Spleen (tissue), 7 donors: ENCODE data around the gene PLEKHM3.

Experiments used
- CTCF ChIP-seq, 11 experiments: fragments of 200-600 bp in 7 of 11; fragments of 450-650 bp in 4 of 11; sonication (generic) in 4 of 11; IDR thresholded peaks in 8 of 11; conservative IDR thresholded peaks in 3 of 11; 1 replicate in 7 of 11; 2 replicates in 4 of 11; pipeline versions ENCODE4 v1.4.0 to v1.8.0; 2016 to 2021; ENCODE audit warnings: antibody characterized with exemption in 11 of 11, inconsistent platforms in 4 of 11, mild to moderate bottlenecking in 1 of 11
- POLR2A ChIP-seq, 3 donors: fragments of 450-650 bp; IDR thresholded peaks; one replicate each; pipeline ENCODE4 v1.5.1; 2017; ENCODE audit warnings: antibody characterized with exemption in 3 of 3, mild to moderate bottlenecking in 1 of 3
- donor health status: DM: no; HTN: no; CAD: no; lungs with moderate emphysema.
- donor health status: DM: no; HTN: no; CAD: no.
- donor health status: DM: no; HTN: no; CAD: no.

DNA sequence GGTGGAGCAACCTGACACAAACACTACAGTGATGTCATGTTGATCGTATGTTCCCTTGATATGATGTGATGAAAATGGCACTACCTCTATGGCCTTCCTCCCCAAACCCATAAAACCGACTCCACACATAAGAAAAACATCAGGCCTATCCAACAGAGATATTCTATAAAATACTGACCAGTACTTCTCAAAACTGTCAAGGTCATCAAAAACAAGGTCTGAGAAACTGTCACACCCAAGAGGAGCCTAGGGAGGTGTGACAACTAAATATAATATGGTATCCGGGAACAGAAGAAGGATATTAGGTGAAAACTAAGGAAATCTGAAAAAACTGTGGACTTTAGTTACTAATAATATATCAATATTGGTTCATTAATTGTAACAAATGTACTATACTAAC lies 169.7 kb downstream of the PLEKHM3 start:
- TF ChIP-seq POLR2A (IDR thresholded peaks at IDR 0.05) (no peak), CTCF (IDR thresholded peaks at IDR 0.05 in 8 of 11, conservative IDR thresholded peaks at IDR 0.05 in 3 of 11) (no peak)
